Measurements from ENCODE around the gene DEDD.

- TF ChIP-seq GATA2 (IDR thresholded peaks at IDR 0.05; ENCODE audit: low read depth, low read length): no peak
- no peak for TF ChIP-seq GATA3 (IDR thresholded peaks at IDR 0.05; ENCODE audit: low read depth, low read length)
These were observed 26.0 kb downstream of the DEDD start for GRCh38 chr1:161106431-161106830.
